RPMI7951 (cell line): ENCODE data around the gene WDR88. TPM values are rescaled to one million over a fixed set of nuclear protein-coding genes. Genes with fewer than 3 reads are reported as not detected.
"Not testable (repeated sequence)": the region's sequence is repeated elsewhere in the genome, so short reads cannot be mapped to it uniquely, and the experiment has no call there.

Experiments used
- DNase-seq: peaks from one replicate; pipeline ENCODE4 v3.0.0-alpha.2; 2012; ENCODE audit warnings: low read depth
- total RNA-seq: library from RNA; depleted of rRNA; stranded (reverse); fragments of >200 nt; shearing (Covaris generic); gene quantifications from 2 replicates; pipeline ENCODE4 v1.2.3, GENCODE V29; 2014

Gene WDR88
- total RNA-seq, 1 experiment from 2014 or later = not detected

DNA sequence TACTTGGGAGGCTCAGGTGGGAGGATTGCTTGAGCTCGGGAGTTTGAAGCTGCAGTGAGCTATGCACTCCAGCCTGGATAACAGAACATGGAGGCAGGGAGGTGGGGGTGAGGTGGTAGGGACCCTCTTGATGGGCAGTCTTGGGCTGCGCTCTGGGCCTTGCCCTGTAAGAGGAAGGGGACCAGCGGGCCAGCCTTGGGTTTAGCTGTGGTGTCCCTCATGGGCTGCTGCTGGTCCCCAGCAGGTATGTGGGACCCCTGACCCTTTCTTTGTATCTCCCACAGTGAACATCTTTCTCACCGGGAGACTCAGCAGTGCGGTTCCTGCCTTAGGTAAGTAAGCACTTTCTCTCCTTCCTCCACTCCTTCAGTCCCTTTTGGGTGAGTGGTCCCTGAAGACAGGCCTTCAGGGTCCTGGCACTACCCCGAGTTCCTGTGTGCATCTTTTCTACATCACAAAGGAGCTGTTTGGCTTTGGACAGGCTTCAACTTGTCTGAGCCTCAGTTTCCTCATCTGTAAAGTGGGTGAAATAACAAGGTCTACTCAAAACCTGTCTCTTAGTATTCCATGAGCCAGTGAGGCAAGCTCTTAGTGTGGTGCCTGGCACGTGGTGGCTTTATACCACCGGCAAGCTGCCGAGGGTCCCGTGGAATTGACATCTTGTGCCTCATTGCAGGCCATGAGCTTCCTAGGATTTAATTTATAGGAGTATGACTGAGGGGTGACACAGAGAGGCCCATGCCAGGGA lies 64.7 kb downstream of the WDR88 start:
- no peak for DNase-seq

DNA sequence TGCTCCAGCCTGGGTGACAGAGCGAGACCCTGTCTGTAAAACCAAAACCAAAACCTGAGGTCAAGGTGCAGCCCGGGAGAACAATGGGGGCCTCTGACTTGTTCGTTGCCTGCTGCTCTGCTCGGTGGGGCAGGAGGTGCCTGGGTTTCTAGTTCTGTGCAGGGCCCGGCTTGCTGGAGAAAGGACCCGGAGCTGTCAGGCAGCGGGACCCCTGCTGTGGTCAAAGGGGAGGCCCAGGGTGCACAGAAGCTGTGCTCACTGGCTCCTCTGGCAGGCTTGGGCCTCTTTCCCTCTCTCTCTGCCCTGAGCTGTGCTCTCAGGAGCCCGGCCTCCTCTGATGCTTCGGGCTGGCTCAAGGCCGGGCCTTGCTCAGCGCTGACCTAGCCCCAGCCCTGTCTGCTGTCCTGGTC lies 65.7 kb downstream of the WDR88 start:
- DNase-seq = no peak

DNA sequence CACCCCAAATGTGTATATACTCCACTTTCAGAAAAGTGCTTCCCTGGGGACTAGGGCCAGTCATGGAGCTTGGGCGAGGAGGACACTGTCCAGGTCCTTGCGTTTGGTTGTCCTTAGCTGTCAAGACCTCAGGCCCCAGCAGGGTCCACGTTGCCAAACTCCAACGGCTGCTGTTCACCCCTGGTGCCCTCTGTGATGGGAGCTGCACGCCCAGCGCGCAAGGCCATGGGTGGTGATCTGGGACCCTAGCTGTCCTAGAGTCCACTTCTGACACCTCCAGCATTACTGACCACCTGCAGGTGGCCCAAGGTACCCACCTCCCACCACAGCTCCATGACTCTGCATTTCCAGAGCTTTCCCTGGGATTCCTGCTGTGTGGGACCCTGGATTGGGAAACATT lies 66.3 kb downstream of the WDR88 start:
- no peak for DNase-seq

- DNase-seq = no peak
Observed at GRCh38 chr19:33199441-33200265, 67.7 kb downstream of the WDR88 start.

DNA sequence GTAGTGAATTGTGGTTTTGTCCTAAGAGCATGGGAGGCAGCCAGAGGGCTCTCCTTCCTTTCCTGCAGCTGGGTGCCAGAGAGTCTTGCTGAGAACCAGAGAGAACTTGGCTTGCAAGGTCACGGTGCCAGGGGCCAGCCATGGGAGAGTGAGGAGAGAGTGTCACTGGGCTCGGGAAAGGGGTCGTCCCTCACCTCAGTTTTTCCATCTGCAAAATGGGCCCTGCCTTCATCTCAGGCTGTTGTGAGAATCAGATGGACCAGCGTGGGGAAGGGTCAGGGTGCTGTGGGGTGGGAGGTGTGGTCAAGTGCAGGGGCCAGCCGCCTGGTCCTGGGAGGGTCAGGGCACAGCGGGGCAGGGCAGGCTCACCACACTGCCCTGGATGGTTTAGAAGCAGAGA lies 69.6 kb downstream of the WDR88 start:
- no peak for DNase-seq

GRCh38 chr19:33201886-33202545 lies 70.1 kb downstream of the WDR88 start:
- DNase-seq = no peak

DNA sequence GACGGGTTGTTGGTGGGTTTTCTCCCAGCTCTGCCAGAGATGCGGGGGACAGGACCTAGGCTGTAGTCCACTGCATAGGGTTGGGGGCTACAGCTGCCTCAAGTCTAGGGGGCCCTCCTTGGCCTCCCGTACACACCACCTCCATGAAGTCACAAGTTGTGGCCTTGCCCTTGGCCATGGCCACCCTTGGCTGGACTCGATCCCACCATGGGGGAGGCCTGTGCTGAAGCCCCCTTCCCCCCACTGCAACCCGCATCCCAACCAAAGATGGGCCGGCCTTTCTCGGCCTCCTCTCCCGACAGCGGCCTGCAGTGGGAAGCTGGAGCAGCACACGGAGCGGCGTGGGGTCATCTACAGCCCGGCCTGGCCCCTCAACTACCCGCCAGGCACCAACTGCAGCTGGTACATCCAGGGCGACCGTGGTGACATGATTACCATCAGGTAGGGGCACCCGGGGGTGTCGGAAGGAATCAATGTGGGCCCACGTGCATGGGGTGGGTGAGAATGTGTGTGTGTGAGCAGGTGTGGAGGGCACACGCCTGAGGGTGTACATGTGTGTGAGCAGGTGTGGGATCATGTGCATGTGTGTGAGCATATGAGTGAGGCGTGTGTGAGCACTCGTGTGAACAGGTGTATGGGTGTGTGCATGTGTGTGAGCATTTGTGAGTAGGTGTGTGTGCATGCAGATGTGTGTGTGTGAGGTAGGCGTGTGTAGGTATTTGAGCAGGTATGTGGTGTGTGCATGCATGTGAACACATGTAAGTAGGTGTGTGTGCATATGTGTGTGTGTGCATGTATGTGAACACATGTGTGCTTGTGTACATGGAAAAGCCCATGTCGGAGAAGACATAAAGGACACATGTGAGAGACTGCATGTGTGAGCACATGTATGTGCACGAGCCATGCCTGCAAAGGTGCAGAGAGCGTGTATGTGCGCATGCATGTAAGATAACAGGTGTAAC lies 70.9 kb downstream of the WDR88 start:
- no peak for DNase-seq

- no peak for DNase-seq
Observed at GRCh38 chr19:33203529-33203928, 71.6 kb downstream of the WDR88 start.

DNA sequence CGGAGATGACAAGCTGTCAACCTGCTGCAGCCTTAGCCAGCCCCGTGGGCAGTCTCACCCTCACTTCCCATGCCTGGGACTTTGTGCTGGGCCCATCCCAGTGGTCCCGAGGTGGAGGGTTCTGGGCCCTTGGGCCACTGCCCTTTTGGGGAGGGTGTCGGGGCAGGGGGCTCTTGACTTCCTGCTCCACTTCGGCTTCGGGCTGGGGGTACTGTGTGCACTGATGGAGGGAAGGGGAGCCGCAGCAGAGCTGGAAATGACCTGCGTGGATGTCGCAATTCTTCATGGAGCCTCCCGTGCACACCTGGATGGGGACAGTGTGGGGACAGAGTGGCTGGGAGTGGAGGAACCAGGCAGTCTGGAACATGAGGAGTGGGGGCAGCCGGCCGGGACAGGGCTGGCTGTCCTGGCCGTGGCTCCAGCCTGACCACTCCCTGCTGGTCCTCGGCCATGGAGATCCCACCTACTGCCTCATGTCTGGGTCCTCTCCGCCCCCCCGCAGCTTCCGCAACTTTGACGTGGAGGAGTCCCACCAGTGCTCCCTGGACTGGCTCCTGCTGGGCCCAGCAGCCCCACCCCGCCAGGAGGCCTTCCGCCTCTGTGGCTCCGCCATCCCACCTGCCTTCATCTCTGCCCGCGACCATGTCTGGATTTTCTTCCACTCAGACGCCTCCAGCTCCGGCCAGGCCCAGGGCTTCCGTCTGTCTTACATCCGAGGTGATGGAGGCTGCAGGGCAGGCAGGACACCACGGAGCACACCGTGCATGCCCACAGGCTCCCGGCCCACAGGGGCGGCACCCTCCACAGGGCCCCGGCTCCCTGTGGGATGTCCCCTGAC lies 72.4 kb downstream of the WDR88 start:
- no peak for DNase-seq

GRCh38 chr19:33205110-33205509 lies 73.2 kb downstream of the WDR88 start:
- no peak for DNase-seq

DNA sequence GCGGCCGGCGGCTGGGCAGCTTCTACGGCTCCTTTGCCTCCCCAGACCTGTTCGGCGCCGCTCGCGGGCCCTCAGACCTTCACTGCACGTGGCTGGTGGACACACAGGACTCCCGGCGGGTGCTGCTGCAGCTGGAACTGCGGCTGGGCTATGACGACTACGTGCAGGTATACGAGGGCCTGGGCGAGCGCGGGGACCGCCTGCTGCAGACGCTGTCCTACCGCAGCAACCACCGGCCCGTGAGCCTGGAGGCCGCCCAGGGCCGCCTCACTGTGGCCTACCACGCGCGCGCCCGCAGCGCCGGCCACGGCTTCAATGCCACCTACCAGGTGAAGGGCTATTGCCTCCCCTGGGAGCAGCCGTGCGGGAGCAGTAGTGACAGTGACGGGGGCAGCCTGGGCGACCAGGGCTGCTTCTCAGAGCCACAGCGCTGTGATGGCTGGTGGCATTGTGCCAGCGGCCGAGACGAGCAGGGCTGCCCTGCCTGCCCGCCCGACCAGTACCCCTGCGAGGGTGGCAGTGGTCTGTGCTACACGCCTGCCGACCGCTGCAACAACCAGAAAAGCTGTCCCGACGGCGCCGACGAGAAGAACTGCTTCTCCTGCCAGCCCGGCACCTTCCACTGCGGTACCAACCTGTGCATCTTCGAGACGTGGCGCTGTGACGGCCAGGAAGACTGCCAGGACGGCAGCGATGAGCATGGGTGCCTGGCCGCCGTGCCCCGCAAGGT lies 73.8 kb downstream of the WDR88 start:
- no peak for DNase-seq

DNA sequence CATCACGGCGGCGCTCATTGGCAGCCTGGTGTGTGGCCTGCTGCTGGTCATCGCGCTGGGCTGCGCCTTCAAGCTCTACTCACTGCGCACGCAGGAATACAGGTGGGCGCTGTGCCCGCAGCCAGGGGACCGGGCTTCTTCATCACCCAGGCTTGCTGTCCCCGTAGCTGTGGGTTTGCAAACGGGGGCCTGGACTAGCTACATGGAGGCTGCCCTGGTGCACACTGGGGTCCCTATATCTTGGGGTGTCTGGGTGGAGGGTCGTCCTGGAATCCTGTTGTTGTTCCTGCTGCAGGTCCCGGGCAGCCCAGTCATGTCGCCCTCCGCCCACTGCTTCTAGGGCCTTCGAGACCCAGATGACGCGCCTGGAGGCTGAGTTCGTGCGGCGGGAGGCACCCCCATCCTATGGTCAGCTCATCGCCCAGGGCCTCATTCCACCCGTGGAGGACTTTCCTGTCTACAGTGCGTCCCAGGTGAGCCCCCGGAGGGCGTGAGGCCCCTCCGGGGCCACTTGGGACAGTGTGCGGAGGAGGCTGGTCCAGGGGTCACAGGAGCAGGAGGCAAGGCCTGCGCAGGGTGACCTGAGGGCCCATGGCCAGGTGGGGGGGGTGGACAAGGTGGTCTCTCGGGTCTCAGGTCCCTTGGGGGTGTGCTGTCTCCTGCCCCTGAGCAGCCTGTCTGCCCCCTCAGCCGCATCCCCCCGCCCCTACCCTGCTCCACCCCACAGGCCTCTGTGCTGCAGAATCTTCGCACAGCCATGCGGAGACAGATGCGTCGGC lies 74.5 kb downstream of the WDR88 start:
- DNase-seq = no peak

GRCh38 chr19:33207040-33207620 lies 75.2 kb downstream of the WDR88 start:
- no peak for DNase-seq

GRCh38 chr19:33207903-33208302 lies 76.0 kb downstream of the WDR88 start:
- DNase-seq = no peak

- no peak for DNase-seq
Observed at GRCh38 chr19:33208371-33208895, 76.5 kb downstream of the WDR88 start.

GRCh38 chr19:33208904-33209849 lies 77.3 kb downstream of the WDR88 start:
- DNase-seq = no peak

GRCh38 chr19:33209850-33210230 lies 77.9 kb downstream of the WDR88 start:
- DNase-seq = not testable (repeated sequence)
